NOMO-1 treated with dmso at 0.1 percent for 144 hours (cell line): ENCODE results near the gene GTPBP6.
"Not testable (repeated sequence)": the region's sequence is repeated elsewhere in the genome, so short reads cannot be mapped to it uniquely, and the experiment has no call there.

Experiments
- DNase-seq: peaks from one replicate; lab custom pipeline; 2025; ENCODE audit not compliant: unreplicated experiment; lab: John Stamatoyannopoulos, UW

Gene GTPBP6

GRCh38 chrX:295136-295535, 23.5 kb downstream of the GTPBP6 start:
- no peak for DNase-seq

DNA sequence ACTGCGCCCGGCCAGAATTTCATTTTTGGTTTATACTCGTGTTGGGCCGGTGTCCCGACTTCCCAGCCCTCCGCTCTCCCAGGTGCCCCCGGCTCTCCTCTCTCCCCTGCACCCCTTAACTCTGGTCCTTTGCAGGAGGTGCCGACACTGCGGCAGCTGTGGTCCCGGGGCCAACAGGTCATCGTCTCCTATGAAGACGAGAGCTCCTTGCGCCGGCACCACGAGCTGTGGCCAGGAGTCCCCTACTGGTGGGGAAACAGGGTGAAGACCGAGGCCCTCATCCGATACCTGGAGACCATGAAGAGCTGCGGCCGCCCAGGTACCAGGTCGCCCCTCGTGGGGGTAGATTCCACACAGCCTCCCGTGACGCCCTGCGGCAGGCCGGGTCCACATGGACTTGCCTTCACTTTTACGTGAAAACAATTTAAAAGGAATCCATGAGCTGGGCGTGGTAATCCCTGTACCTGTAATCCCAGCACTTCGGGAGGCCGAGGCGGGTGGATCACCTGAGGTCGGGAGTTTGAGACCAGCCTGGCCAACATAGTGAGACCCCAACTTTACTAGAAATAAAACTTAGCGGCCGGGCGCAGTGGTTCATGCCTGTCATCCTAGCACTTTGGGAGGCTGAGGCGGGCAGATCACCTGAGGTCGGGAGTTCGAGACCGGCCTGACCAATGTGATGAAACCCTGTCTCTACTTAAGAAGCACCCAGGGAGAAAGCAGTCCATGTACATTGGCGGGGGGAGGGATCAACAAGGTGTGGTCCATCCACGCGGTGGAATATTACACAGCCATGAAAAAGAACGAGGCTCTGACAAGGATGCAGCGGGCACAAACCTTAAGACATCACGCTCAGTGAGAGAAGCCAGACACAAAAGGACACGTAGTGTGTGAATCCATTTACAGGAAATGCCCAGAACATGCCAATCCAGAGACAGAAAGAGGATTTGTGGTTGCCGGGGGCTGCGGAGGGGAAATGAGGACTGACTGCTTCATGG, 25.4 kb downstream of the GTPBP6 start:
- no peak for DNase-seq

GRCh38 chrX:291411-291901, 27.1 kb downstream of the GTPBP6 start:
- DNase-seq: no peak

DNA sequence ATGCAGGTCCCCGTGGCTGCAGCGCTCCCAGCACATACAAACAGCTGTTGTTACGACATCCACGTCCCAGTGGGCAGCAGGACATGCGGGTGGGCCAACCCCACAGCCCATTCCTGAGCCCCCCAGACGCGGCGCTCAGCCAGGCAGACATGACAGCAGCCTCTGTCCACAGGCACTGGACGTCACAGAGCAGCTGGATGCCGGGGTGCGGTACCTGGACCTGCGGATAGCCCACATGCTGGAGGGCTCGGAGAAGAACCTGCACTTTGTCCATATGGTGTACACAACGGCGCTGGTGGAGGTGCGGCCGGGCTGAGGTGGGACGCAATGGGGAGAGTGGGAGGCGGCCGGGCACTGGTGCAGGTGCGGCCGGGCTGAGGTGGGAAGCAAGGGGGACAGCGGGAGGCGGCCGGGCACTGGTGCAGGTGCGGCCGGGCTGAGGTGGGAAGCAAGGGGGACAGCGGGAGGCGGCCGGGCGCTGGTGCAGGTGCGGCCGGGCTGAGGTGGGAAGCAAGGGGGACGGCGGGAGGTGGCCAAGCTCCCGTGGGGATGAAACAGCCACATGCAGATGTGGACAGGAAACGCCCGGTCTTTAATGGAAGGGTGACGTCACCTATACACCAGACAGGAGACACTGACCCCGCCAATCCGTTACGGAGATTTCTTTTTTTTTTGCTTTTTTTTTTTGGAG, 28.0 kb downstream of the GTPBP6 start:
- DNase-seq: no peak

DNA sequence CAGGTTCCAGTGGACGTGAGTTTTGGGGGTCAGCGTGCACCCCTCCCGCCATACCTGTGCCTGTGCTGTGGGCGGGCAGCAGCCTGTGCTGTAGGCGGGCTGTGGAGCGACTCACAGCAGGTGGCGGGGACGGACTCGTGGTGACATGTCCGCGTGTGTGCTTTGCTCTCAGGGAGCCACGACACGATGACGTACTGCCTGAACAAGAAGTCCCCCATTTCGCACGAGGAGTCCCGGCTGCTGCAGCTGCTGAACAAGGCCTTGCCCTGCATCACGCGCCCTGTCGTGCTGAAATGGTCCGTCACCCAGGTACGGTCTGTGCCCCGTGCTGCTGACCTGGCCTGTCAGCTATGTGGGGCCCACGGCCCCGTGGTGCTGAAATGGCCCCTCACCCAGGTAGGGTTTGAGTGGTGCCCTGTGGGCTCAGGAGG, 30.0 kb downstream of the GTPBP6 start:
- no peak for DNase-seq

GRCh38 chrX:287670-288069, 30.9 kb downstream of the GTPBP6 start:
- DNase-seq: no peak

GRCh38 chrX:285076-285677, 33.4 kb downstream of the GTPBP6 start:
- no peak for DNase-seq

DNA sequence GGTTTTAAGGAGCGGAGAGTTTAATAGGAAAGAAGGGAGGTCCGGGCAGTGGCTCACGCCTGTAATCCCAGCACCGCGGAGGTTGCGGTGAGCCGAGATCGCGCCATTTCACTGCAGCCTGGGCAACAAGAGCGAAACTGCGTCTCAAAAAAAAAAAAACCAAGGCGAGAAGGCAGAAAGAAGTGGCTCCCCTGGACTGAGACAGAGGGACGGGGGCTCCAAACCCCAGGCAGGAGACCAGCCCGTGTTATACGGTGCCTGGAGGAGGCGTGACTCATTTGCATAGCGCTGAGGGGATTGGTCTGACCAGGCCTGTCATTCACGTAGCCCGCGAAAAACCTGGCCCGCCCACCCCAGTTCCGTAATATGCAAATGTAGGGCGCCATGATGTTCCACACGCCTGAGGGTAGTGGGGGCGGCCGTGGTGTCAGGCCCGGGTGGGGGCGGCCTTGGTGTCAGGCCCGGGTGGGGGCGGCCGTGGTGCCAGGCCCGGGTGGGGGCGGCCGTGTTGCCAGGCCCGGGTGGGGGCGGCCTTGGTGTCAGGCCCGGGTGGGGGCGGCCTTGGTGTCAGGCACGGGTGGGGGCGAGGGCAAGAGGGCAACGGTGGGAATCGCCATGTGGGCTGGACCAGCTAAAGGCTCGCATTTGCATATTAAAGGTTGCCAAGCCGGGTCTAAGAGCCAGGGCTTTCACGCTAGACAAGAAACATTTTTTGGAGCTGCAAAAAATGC, 35.3 kb downstream of the GTPBP6 start:
- DNase-seq: no peak

GRCh38 chrX:282000-282681, 36.5 kb downstream of the GTPBP6 start:
- DNase-seq: not testable (repeated sequence)

GRCh38 chrX:281166-281999, 37.2 kb downstream of the GTPBP6 start, which contains the start of gene PLCXD1:
PLCXD1 (plus strand) TSS chrX:281381; CDS start chrX:284188, 2,807 bp downstream.
- no peak for DNase-seq

GRCh38 chrX:280722-281121, 37.9 kb downstream of the GTPBP6 start:
- DNase-seq: not testable (repeated sequence)

GRCh38 chrX:279757-280604, 38.6 kb downstream of the GTPBP6 start:
- DNase-seq: not testable (repeated sequence)

- no peak for DNase-seq
Observed at GRCh38 chrX:276581-277201, 41.9 kb downstream of the GTPBP6 start.

DNA sequence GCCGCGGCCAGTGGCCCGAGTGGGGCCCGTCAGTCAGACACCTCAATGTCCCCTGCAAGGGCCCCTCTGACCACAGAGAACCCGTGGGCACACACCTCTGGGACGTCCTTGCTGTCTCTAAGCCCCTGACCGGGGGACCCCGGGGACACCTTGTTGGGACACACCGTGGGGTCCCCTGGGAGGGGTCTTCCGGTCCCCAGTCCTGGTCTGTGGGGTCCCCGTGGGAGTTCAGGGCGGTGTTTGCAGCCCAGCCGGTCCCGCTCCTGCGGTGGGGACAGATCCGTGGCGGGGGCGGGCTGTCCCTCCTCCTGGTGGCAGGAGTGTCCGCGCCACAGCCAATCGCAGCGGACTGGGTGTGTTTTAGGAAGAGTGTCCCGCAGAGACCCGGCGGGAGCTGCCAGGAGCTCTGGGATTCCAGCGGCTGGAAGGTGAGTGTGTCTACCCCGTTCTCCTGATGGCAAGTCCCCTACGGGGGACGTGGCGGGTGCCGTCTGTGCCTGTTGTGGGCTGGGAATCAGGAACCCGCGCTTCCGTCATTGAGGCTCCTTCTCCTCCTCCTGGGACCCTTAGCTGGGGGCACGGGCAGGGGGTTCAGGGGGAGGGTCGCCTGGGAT, 42.5 kb downstream of the GTPBP6 start:
- no peak for DNase-seq

DNA sequence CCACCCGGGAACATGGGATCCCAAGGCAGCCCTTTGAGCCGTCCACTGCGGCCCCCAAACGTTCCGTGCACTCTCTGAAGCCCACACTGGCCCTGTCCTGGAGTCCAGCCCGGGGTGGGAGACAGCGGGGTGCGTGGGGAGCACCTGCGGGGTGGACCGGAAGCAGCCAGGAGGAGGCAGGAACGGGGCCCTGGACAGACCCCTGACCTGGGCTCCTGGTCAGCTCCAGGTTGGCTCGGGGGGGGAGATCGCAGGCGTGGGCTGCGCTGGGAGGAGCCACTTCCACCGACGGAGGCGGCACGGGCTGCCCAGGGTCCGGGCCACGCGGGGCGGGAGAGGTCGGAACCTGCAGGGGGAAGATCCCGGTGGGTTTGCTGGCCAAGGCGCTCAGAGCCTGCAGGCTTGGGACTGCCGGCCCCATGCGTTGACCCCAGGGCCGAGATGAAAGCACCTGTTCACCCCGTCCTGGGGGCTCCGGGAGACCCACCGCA, 43.1 kb downstream of the GTPBP6 start:
- no peak for DNase-seq

DNA sequence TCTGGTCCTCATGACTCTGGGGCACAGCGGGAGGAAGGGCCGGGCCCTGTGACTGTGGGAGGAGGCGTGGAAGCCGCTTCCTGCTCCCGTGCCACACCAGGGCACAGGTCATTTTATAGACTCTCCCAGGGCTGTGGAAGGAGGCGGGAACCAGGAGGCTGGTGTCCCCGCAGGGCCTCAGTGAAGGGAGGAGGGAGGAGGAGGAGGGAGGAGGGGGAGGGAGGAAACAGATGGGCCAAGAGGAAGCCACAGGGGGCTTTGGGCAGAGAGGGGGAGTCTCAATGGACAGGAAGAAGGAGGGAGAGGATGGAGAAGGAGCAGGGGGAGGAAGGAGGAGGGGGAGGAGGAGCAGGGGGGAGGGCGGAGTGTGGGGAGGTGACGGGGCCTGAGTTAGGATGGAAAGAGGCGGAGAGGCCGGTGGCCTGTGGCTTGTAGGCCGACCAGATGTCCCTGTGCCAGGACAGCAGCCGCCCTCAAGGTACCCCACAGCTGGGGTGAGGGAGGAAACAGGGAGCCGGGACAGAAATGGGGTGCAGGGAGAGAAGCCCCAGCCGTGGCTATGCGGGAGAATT, 43.6 kb downstream of the GTPBP6 start:
- DNase-seq: no peak

GRCh38 chrX:270848-271367, 47.7 kb downstream of the GTPBP6 start:
- DNase-seq: no peak
